ENCODE data around the gene PSMC5. TPM values are rescaled to one million over a fixed set of nuclear protein-coding genes. Genes with fewer than 3 reads are reported as not detected.
"Not testable (repeated sequence)": the region's sequence is repeated elsewhere in the genome, so short reads cannot be mapped to it uniquely, and the experiment has no call there.

The PSMC5 gene
- total RNA-seq, 2 donors from 2014 or later = 129 to 137 TPM

GRCh38 chr17:63832455-63832854, 5.2 kb downstream of the PSMC5 start:
- DNase-seq (ENCODE audit: low spot score in 2 of 2) (no peak), ATAC-seq (no peak)
- H3K9me3 Mint-ChIP-seq = no peaks in the 10 kb centered on the region
- H3K27ac Mint-ChIP-seq = peak overlapping the region; percentile 84 to 89
- H3K36me3 Mint-ChIP-seq = peaks cover 44 to 50% of the 10 kb centered on the region in 2 donors

- no peaks in the 10 kb centered on the region for H3K9me3 Mint-ChIP-seq
- peak overlapping the region in 1 of 2 donors; percentile 84 for H3K27ac Mint-ChIP-seq
- H3K36me3 Mint-ChIP-seq = peaks cover 37 to 43% of the 10 kb centered on the region in 2 donors
- ATAC-seq = no peak
- no peak for DNase-seq (ENCODE audit: low spot score in 2 of 2)
Measured at GRCh38 chr17:63833026-63833740, 6.0 kb downstream of the PSMC5 start.

DNA sequence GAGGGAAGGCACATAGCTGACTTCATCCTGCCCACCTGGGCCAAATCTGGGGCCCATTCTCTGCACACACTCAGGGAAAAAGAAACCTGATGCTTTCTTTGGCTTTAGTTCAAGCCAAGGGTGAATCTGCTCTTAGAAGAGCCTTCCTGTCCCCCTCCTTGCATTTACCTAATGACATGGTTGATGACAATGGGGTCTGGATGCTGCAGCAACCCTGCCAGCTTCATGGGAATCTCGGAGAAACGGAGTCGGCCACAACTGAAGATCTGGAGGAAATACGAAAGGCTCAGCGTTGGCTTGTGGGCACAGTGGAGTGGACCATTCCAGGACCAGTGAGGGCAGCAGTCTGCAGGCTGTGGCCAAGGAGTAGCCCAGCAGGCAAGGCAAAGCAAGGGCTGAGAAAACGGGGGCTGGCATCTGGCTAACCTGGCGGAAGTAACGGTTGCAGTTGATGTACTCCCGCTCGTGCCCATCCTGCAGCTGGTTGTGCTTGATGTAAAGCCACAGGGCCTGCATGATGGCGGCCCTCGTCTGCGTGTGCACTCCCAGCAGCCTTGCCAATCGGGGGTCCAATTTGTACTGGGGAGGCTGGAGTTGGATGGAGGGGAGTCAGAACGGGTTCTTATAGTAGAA, 6.6 kb downstream of the PSMC5 start:
- Mint-ChIP-seq H3K36me3 (peaks cover 33 to 40% of the 10 kb centered on the region in 2 donors), H3K27ac (peak overlapping the region; percentile 84 to 92), H3K9me3 (no peaks in the 10 kb centered on the region)
- no peak for DNase-seq (ENCODE audit: low spot score in 2 of 2)
- no peak for ATAC-seq

DNA sequence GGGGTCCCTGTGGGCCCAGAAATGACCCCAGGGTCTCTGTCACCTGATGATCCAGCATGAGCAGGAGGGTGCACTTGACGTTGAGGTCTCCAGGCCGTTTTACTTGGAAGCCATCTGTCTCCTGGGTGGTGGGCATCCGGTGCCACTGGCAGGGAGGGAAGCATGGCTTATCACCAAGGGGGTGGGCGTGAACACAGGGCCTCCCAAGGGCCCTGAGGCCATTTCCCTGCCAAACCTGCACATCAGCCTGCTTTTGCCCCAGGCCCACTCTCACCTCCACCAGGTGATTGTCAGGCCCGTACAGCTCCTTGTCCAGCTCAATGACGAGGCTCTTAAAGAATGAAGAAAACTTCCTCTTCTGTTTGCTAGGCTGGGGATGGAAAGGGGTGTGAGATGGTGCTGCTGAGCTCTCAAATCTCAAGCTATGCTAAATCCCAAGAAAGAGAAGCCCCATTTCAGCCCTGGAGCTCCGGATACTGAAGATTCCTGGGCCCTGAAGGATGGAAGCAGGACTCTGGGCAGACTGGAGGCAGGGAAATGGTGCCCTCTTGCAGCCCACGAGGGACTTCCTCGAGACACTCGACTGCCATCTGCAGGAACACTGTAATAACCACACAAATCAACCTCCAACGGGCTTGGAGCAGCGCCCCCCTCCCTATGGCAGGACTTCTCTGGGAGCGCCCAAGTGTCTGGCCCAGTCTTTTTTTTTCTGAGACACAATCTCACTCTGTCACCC, 7.4 kb downstream of the PSMC5 start:
- Mint-ChIP-seq H3K27ac (peak overlapping the region; percentile 20 to 88), H3K9me3 (no peaks in the 10 kb centered on the region), H3K36me3 (peaks cover 26 to 38% of the 10 kb centered on the region in 2 donors)
- ATAC-seq = peak; percentile 73 to 76
- peak in 1 of 2 donors; percentile 66 for DNase-seq (ENCODE audit: low spot score in 2 of 2)

DNA sequence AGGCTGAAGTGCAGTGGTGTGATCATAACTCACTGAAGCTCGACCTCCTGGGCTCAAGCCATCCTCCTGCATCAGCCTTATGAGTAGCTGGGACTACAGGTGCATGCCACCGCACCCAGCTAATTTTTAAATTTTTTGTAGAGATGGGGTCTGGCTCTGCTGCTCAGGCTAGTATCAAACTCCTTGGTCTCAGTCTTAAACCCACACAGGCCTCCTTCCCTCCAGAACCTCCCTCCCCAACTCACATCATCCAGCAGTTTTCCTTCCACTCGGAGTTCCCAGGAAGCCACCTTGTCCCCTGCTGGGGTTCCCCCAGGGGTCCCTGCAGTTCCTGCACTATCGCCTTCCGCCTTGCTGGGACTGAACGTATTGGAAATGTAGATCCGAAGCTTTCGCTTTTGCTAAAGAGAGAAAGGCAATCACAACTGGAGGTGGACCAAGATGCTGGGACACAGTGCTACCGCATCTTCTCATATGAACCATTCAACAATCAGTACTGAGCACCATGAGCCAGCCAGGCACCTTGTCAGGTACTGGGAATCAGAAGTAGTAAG, 8.0 kb downstream of the PSMC5 start:
- H3K9me3 Mint-ChIP-seq = no peaks in the 10 kb centered on the region
- peak overlapping the region; percentile 20 to 88 for H3K27ac Mint-ChIP-seq
- H3K36me3 Mint-ChIP-seq = peaks cover 20 to 32% of the 10 kb centered on the region in 2 donors
- DNase-seq (ENCODE audit: low spot score in 2 of 2) (no peak), ATAC-seq (no peak)

DNA sequence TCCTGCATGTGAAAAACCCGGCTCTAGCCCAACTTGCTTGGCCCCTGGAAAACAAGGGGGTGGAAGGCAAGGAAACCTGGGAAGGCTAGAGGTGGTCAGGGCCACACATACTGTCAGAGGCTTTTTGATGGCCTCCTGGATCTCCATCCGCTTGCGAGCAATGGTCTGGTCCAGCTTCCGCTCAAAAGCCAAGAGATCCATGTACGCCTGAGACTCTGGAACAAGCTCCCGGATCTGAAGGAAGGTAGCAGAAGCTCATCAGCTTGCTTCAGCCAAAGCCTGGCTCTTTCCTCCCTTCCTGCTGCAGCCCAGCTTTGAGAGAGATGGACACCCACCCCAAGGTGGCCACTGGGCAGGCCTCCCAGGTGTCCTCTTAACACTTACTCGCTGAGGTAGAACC, 9.6 kb downstream of the PSMC5 start:
- peaks cover 21 to 35% of the 10 kb centered on the region in 2 donors for H3K36me3 Mint-ChIP-seq

DNA sequence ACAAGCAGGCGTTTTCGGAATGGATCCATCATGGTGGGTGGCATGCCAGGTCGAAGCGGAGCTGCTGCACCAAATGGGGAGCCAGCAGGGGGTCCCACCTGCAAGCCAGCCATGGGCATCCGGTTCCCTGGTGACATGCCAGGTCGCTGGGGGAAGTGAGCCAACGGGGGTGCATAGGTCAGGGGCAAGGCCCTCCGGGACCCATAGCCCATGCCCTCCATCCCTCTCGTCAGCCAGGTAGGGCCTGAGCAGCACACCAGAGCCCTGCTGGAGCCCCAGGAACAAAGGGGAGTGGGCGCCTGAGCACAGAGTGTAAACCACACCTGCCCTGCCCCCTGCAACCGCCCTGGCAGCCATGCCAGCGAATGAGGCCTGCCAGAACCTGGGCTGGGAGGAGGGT, 10.2 kb downstream of the PSMC5 start:
- H3K36me3 Mint-ChIP-seq = peaks cover 25 to 33% of the 10 kb centered on the region in 2 donors
- H3K27ac Mint-ChIP-seq = no peak overlapping the region
- DNase-seq (ENCODE audit: low spot score in 2 of 2) (no peak), ATAC-seq (no peak)
- no peaks in the 10 kb centered on the region for H3K9me3 Mint-ChIP-seq

More for the DNA sequence above, 9.6 kb downstream of the PSMC5 start:
- DNase-seq (ENCODE audit: low spot score in 2 of 2) (no peak), ATAC-seq (no peak)
- H3K27ac Mint-ChIP-seq = no peak overlapping the region
- no peaks in the 10 kb centered on the region for H3K9me3 Mint-ChIP-seq

DNA sequence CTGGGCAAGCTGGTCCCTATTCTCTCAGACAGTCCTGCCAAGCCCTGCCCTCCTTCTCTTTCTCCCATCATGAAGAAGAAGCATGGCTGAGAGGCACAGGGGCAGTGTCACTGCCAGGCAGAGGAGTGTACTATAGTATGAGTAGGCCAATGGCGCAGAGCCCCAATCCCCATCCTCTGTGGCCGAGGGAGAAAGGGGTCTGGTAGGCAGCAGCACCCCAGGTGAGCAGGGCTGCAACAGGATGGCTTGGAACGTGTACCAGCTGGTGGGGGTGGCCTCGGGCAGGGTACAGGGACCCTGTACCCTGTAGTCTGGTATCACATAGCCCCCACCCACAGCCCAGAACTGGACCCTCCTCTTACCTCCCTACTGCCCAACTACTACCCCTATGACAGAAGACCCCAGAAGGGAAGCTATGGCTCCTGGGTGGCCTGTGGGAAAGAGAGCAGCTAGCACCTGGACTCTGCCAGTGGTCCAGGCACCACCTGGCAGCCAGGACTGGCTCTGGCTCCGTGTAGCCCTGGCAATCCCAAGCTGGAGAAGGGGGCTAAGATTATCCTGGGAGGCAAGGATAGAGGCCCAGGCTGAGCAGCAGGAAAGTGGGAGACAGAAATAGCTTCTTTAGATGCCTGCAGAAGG, 10.8 kb downstream of the PSMC5 start:
- Mint-ChIP-seq H3K9me3 (no peaks in the 10 kb centered on the region), H3K27ac (peak overlapping the region; percentile 37 to 74), H3K36me3 (peaks cover 25 to 33% of the 10 kb centered on the region in 2 donors)
- DNase-seq (ENCODE audit: low spot score in 2 of 2) = no peak
- no peak for ATAC-seq

DNA sequence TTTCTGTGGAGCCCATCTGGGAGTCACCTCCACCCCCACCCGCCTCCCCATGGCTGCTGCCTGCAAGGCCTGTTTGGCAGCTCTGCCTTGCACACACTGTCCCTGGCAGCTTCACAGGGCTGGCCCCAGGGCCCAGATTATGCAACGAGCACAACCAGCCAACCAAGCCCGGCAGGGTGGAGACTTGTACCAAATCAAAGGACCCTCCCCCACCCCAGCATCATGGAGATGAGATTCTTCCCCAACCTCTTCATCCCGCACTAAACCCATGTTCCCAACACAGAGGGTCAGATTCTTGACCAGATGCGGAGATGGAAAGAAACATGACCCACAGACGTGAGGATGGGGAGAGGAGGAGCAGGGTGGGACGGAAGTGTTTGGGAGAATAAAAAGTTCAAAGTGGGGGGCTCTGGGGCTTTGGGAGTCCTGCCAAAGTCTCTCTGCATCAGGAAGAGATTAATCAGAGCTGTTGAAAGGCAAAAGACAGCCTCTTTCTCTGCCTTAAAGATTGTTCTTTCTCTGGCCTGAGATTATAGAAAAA, 11.5 kb downstream of the PSMC5 start:
- H3K9me3 Mint-ChIP-seq = no peaks in the 10 kb centered on the region
- DNase-seq (ENCODE audit: low spot score in 2 of 2) (no peak), ATAC-seq (no peak)
- H3K27ac Mint-ChIP-seq = peak overlapping the region in 1 of 2 donors; percentile 77
- peaks cover 22 to 33% of the 10 kb centered on the region in 2 donors for H3K36me3 Mint-ChIP-seq

DNA sequence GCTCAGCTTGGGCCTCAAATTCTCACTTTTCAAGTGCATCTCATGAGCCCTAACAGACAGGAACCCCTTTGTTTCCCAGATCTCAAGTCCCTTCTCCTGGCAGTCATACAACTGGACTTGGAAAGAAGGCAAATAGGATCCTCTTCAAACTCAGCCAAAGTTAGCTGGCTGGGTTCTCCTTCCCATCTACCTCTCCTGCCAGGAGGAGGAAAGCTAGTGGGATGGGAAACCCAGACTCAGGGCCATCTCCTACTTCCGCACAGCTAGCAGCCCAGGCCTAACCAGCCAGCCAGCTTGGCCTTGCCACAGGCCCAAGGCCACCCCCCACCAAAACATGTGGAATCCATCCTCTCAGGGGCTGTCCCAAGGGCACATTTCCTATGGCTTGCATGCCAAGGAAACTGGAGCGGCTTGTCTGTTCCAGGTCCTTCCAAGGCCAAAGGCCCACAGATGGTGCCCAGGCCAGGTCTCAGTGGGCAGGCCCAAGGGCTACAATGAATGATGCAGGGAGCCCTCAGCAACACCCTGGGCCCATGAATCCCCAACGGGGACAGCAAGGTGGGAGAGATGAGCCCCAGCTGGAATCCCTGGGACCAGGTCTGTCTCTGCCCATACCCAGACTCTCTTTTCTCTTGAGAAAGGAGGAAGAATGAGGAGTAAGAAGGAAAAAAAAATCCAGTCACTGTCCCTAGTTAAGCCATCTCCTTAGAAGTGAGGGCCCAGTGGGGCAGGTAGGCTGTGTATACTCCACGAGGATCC, 13.5 kb downstream of the PSMC5 start:
- no peaks in the 10 kb centered on the region for H3K9me3 Mint-ChIP-seq
- DNase-seq (ENCODE audit: low spot score in 2 of 2) = no peak
- ATAC-seq = no peak
- H3K36me3 Mint-ChIP-seq = peaks cover 19 to 20% of the 10 kb centered on the region in 2 donors
- peak overlapping the region; percentile 94 to 96 for H3K27ac Mint-ChIP-seq

- ATAC-seq (no peak), DNase-seq (ENCODE audit: low spot score in 2 of 2) (peak in 1 of 2 donors; percentile 65)
- peak overlapping the region; percentile 94 to 99 for H3K27ac Mint-ChIP-seq
Measured at GRCh38 chr17:63841350-63842172, 14.3 kb downstream of the PSMC5 start.

DNA sequence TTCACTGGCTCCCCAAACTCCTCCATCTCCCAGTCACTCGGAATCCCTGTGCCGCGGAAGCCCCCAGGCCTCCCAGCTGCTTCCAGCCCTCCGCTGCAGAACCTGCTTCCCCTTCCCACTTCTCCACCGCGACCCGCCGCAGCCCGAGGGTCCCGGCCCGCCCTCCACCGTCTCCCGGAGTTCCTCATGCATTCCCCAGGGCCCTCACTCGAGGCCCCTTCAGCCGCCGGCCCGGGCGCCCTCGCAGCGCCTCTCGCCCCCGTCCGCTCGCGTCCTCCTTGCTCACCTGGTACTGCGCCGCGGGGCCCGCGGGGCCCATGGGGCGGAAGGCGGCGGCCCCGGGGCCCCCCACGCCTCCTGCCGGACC, 14.9 kb downstream of the PSMC5 start:
- peak; percentile 9 to 30 for ATAC-seq
- H3K36me3 Mint-ChIP-seq = peaks cover 19 to 20% of the 10 kb centered on the region in 2 donors
- peak overlapping the region; percentile 94 to 99 for H3K27ac Mint-ChIP-seq
- DNase-seq (ENCODE audit: low spot score in 2 of 2) = no peak
- no peaks in the 10 kb centered on the region for H3K9me3 Mint-ChIP-seq

More at GRCh38 chr17:63841350-63842172, 14.3 kb downstream of the PSMC5 start:
- H3K36me3 Mint-ChIP-seq = peaks cover 19 to 20% of the 10 kb centered on the region in 2 donors
- H3K9me3 Mint-ChIP-seq = no peaks in the 10 kb centered on the region

DNA sequence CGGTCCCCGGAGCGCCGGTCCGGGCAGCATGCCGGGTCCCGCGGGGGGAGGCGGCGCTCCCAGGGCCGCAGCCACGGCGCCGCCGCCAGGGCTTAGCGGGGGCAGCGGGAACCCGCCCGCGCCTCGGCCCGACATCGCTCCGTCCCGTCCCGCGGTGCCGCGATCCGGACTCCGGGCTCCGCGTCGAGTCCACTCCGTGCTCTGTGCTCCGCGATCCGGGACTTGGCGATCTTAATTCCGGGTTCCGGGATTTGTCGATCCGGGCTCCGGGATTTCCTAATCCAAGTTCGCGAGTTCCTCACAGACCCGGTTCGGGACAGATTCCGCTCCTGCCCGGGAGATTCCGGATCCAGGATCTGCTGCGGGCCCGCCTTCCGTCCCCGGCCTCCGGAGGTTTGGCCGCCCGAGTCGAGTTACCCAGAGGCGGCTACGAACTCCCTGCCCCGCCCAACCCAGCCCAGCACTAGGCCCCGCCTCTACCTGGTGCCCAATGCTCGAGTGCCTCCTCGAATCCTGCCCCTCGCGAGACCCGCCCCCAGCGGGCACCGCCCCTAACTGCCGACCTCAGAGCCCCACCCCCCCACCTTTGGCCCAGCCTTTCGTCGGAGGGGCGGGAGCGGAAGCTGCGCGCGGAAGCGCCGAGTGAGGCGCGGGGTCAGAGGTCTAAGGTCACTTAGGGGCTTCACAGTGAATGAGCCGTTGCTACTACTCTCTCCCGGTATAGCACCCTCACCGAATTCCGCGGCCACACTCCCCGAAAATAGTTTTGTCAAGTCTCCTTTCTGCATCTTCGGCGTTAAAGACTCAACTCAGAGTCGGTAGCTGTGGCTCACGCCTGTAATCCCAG, 15.5 kb downstream of the PSMC5 start, which contains the start of gene SMARCD2:
TSS of gene SMARCD2 (minus strand) at position 146 of the 847 bp plus-strand sequence. CDS start at position 135, 11 bp downstream.
- ATAC-seq (peak; percentile 91 to 93), DNase-seq (ENCODE audit: low spot score in 2 of 2) (peak; percentile 97 to 99)
- Mint-ChIP-seq H3K36me3 (peaks cover 20 to 22% of the 10 kb centered on the region in 2 donors), H3K27ac (peak within 1 kb of the TSS; percentile 94 to 99), H3K9me3 (peaks cover under 1 to 1% of the 10 kb centered on the region in 2 donors)

GRCh38 chr17:63843387-63843888, 16.2 kb downstream of the PSMC5 start:
- H3K9me3 Mint-ChIP-seq; DNase-seq (ENCODE audit: low spot score in 2 of 2): not testable (repeated sequence)
- peak; percentile 19 to 30 for ATAC-seq
- Mint-ChIP-seq H3K27ac (peak overlapping the region; percentile 94 to 97), H3K36me3 (peaks cover 26 to 28% of the 10 kb centered on the region in 2 donors)

Data from activated naive CD4-positive, alpha-beta T cell treated with anti-CD3 and anti-CD28 coated beads, Interleukin-2, amount 50 U/mL, for 72 hours (primary cell).